HG03565 (cell line): ENCODE data around the gene MRPL11.

ENCODE experiments used
- ATAC-seq: cut with Tn5 transposase; IDR thresholded peaks from one replicate; pipeline ENCODE4 v1.9.1; 2021; ENCODE audit warnings: mild to moderate bottlenecking, moderate library complexity; ENCODE audit not compliant: unreplicated experiment

The MRPL11 gene

GRCh38 chr11:66438504-66439466 is at the start of gene MRPL11:
Gene MRPL11 (minus strand): TSS chr11:66438848. CDS start chr11:66438754, 94 bp downstream.
- ATAC-seq, result peak; percentile 84

GRCh38 chr11:66484806-66485380 is 46.2 kb upstream of the MRPL11 start:
- no peak for ATAC-seq

- ATAC-seq, result peak; percentile 70
Observed at GRCh38 chr11:66480117-66480938, 41.7 kb upstream of the MRPL11 start, which contains the start of gene DPP3. Gene DPP3 (plus strand): TSS chr11:66480434. CDS start chr11:66482201, 1,767 bp downstream.

GRCh38 chr11:66479394-66480116 is 40.9 kb upstream of the MRPL11 start:
- ATAC-seq, result no peak

- no peak for ATAC-seq
Observed at GRCh38 chr11:66478729-66479393, 40.2 kb upstream of the MRPL11 start.

- no peak for ATAC-seq
Observed at GRCh38 chr11:66477263-66478201, 38.9 kb upstream of the MRPL11 start.

GRCh38 chr11:66476841-66477251 is 38.2 kb upstream of the MRPL11 start:
- no peak for ATAC-seq

GRCh38 chr11:66476173-66476840 is 37.7 kb upstream of the MRPL11 start:
- no peak for ATAC-seq

- ATAC-seq, result no peak
Observed at GRCh38 chr11:66475349-66476172, 36.9 kb upstream of the MRPL11 start.

- ATAC-seq, result no peak
Observed at GRCh38 chr11:66473608-66474515, 35.2 kb upstream of the MRPL11 start.

GRCh38 chr11:66473167-66473566 is 34.5 kb upstream of the MRPL11 start:
- no peak for ATAC-seq

GRCh38 chr11:66472054-66472453 is 33.4 kb upstream of the MRPL11 start:
- no peak for ATAC-seq

GRCh38 chr11:66471142-66471541 is 32.5 kb upstream of the MRPL11 start:
- ATAC-seq, result no peak

- no peak for ATAC-seq
Observed at GRCh38 chr11:66470015-66470414, 31.4 kb upstream of the MRPL11 start.

- no peak for ATAC-seq
Observed at GRCh38 chr11:66469441-66469840, 30.8 kb upstream of the MRPL11 start.

GRCh38 chr11:66468691-66469090 is 30.0 kb upstream of the MRPL11 start:
- no peak for ATAC-seq
